SK-N-SH treated with all-trans-retinoic acid at 6 μM for 48 hours (cell line): ENCODE measurements around the gene MAN1A1.

Experiments used
- ARNTL ChIP-seq: fragments of 450-650 bp; formaldehyde crosslinking; IDR thresholded peaks from 2 replicates; pipeline ENCODE4 v1.5.0; 2020; ENCODE audit warnings: low read depth, mild to moderate bottlenecking, moderate library complexity, borderline replicate concordance
- BACH2 ChIP-seq: fragments of 250-450 bp; sonication (Bioruptor Pico); IDR thresholded peaks from 2 replicates; pipeline ENCODE4 v1.9.0; 2021; ENCODE audit warnings: mild to moderate bottlenecking, borderline replicate concordance
- CREB5 ChIP-seq: fragments of 250-450 bp; sonication (Bioruptor Pico); IDR thresholded peaks from 2 replicates; pipeline ENCODE4 v1.5.1; 2020; ENCODE audit warnings: low read depth, mild to moderate bottlenecking, moderate library complexity
- GLIS3 ChIP-seq: fragments of 250-450 bp; sonication (Bioruptor Pico); IDR thresholded peaks from 2 replicates; pipeline ENCODE4 v1.5.0; 2020; ENCODE audit warnings: mild to moderate bottlenecking, moderate library complexity
- OSR1 ChIP-seq: fragments of 250-450 bp; sonication (Bioruptor Pico); IDR thresholded peaks from 2 replicates; pipeline ENCODE4 v1.8.0; 2022; ENCODE audit warnings: moderate library complexity, mild to moderate bottlenecking, inconsistent platforms
- PATZ1 ChIP-seq: fragments of 250-450 bp; sonication (Bioruptor Pico); IDR thresholded peaks from 2 replicates; pipeline ENCODE4 v1.8.0; 2020; ENCODE audit warnings: mild to moderate bottlenecking, moderate library complexity, borderline replicate concordance
- RARB ChIP-seq: fragments of 250-450 bp; sonication (Bioruptor Pico); IDR thresholded peaks from 2 replicates; pipeline ENCODE4 v1.8.0; 2021; ENCODE audit warnings: mild to moderate bottlenecking, moderate library complexity
- TCF4 ChIP-seq: fragments of 250-450 bp; sonication (Bioruptor Pico); IDR thresholded peaks from 2 replicates; pipeline ENCODE4 v1.8.0; 2021; ENCODE audit warnings: mild to moderate bottlenecking, moderate library complexity, borderline replicate concordance
- ZC3H10 ChIP-seq: fragments of 250-450 bp; sonication (Bioruptor Pico); IDR thresholded peaks from 2 replicates; pipeline ENCODE4 v1.5.1; 2021; ENCODE audit warnings: mild to moderate bottlenecking, moderate library complexity
- ZNF565 ChIP-seq: fragments of 450-650 bp; formaldehyde crosslinking; conservative IDR thresholded peaks from 2 replicates; pipeline ENCODE4 v1.5.0; 2020; ENCODE audit warnings: low read depth, mild to moderate bottlenecking, moderate library complexity
- ZNF8 ChIP-seq: fragments of 450-650 bp; formaldehyde crosslinking; IDR thresholded peaks from 2 replicates; pipeline ENCODE4 v1.5.0; 2020; ENCODE audit warnings: mild to moderate bottlenecking, moderate library complexity
- TF ChIP-seq, protein P1 (sequence below): fragments of 250-450 bp; sonication (Bioruptor Pico); IDR thresholded peaks from 2 replicates; pipeline ENCODE4 v1.5.0; 2020; ENCODE audit warnings: mild to moderate bottlenecking, moderate library complexity
- TF ChIP-seq, protein P2 (sequence below): fragments of 250-450 bp; sonication (Bioruptor Pico); IDR thresholded peaks from 2 replicates; pipeline ENCODE4 v1.5.1; 2021; ENCODE audit warnings: mild to moderate bottlenecking, moderate library complexity

GRCh38 chr6:119201480-119201879 lies 148.1 kb downstream of the MAN1A1 start:
- TF ChIP-seq ARNTL = no peak
- TF ChIP-seq ZNF565 (CRISPR knock-in tag) = no peak
- TF ChIP-seq TCF4 = no peak
- no peak for TF ChIP-seq ZNF8 (CRISPR knock-in tag)
- no peak for TF ChIP-seq GLIS3
- TF ChIP-seq, protein P1, sequence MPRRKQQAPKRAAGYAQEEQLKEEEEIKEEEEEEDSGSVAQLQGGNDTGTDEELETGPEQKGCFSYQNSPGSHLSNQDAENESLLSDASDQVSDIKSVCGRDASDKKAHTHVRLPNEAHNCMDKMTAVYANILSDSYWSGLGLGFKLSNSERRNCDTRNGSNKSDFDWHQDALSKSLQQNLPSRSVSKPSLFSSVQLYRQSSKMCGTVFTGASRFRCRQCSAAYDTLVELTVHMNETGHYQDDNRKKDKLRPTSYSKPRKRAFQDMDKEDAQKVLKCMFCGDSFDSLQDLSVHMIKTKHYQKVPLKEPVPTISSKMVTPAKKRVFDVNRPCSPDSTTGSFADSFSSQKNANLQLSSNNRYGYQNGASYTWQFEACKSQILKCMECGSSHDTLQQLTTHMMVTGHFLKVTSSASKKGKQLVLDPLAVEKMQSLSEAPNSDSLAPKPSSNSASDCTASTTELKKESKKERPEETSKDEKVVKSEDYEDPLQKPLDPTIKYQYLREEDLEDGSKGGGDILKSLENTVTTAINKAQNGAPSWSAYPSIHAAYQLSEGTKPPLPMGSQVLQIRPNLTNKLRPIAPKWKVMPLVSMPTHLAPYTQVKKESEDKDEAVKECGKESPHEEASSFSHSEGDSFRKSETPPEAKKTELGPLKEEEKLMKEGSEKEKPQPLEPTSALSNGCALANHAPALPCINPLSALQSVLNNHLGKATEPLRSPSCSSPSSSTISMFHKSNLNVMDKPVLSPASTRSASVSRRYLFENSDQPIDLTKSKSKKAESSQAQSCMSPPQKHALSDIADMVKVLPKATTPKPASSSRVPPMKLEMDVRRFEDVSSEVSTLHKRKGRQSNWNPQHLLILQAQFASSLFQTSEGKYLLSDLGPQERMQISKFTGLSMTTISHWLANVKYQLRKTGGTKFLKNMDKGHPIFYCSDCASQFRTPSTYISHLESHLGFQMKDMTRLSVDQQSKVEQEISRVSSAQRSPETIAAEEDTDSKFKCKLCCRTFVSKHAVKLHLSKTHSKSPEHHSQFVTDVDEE (CRISPR knock-in tag) = no peak
- TF ChIP-seq ZC3H10 (CRISPR knock-in tag) = no peak
- no peak for TF ChIP-seq PATZ1 (CRISPR knock-in tag)
- TF ChIP-seq BACH2 (CRISPR knock-in tag) = no peak
- TF ChIP-seq, protein P2, sequence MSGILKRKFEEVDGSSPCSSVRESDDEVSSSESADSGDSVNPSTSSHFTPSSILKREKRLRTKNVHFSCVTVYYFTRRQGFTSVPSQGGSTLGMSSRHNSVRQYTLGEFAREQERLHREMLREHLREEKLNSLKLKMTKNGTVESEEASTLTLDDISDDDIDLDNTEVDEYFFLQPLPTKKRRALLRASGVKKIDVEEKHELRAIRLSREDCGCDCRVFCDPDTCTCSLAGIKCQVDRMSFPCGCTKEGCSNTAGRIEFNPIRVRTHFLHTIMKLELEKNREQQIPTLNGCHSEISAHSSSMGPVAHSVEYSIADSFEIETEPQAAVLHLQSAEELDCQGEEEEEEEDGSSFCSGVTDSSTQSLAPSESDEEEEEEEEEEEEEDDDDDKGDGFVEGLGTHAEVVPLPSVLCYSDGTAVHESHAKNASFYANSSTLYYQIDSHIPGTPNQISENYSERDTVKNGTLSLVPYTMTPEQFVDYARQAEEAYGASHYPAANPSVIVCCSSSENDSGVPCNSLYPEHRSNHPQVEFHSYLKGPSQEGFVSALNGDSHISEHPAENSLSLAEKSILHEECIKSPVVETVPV (CRISPR knock-in tag) = no peak
- TF ChIP-seq OSR1 (CRISPR knock-in tag) = no peak
- no peak for TF ChIP-seq CREB5 (CRISPR knock-in tag)
- no peak for TF ChIP-seq RARB (CRISPR knock-in tag)
